ENCODE measurements around the gene SNRNP40. TPM values are rescaled to one million over a fixed set of nuclear protein-coding genes. Genes with fewer than 3 reads are reported as not detected.

The SNRNP40 gene
- total and polyA plus RNA-seq, 2 of the 13 experiments (the other 11 are each of a cell fraction or from before 2014, with no cell fraction given), result 51.0 to 147 TPM

- intact Hi-C loops (cut with micrococcal nuclease; ENCODE audit: unreplicated experiment) (no loop called here), in situ Hi-C loops (cut with HindIII; ENCODE audit: extremely low pct_ligation_motif_present, low pct_unique_long_range_greater_than_20kb) (no loop called here)
- FAIRE-seq (no peak), ATAC-seq (no peak), DNase-seq (ENCODE audit: low spot score) (no peak)
- Histone ChIP-seq H3K27ac (ENCODE audit: extremely low read length, insufficient read depth, low read length) (no peak overlapping the region), H3K9me3 (ENCODE audit: low read length) (no peaks in the 10 kb centered on the region), H3K4me2 (ENCODE audit: low read depth, low read length) (no peak overlapping the region), H2AFZ (ENCODE audit: low read length) (no peak overlapping the region), H3K36me3 (replicated peaks in 1 of 2; ENCODE audit: control insufficient read depth in 1 of 2, insufficient read depth in 2 of 2, low read length in 2 of 2) (peaks cover 0 to 1% of the 10 kb centered on the region in 2 experiments; a peak in 1 of 5 replicates), H3K4me3 (replicated peaks in 1 of 3; ENCODE audit: insufficient read depth in 1 of 3, low read depth in 2 of 3, low read length in 3 of 3) (no peak overlapping the region), H3K79me2 (ENCODE audit: insufficient read depth, low read length) (peaks cover 36% of the 10 kb centered on the region), H4K20me1 (ENCODE audit: insufficient read depth, low read length) (no peaks in the 10 kb centered on the region), H3K9ac (ENCODE audit: insufficient read depth, low read depth, low read length) (no peak overlapping the region), H3K27me3 (ENCODE audit: control insufficient read depth in 1 of 2, insufficient read depth in 2 of 2, low read length in 2 of 2) (no peaks in the 10 kb centered on the region), H3K4me1 (ENCODE audit: insufficient read depth, low read length) (peaks cover 28% of the 10 kb centered on the region)
- CTCF ChIA-PET (ENCODE audit: low intra/inter-chr PET ratio, low total read pairs), result no interaction called here
- no peak for TF ChIP-seq SNAI1 (CRISPR knock-in tag; IDR thresholded peaks at IDR 0.05; ENCODE audit: borderline replicate concordance)
- peak; percentile 60; the same call in 1 of the 2 replicates for TF ChIP-seq ZNF770 (CRISPR knock-in tag; IDR thresholded peaks at IDR 0.05)
- TF ChIP-seq ZNF121 (CRISPR knock-in tag; IDR thresholded peaks at IDR 0.05), result peak; percentile 59; the same call in 1 of the 2 replicates
- 85% methylated on average over 7 of the region's 7 CpGs for whole genome bisulfite sequencing (ENCODE audit: low lambda C conversion rate)
- BruUV-seq (replicated peaks), result no TSS peak
- POLR2A ChIA-PET, result no interaction called here
Observed at GRCh38 chr1:31302709-31303441, 6.3 kb upstream of the SNRNP40 start.

GRCh38 chr1:31300193-31300592 lies 3.6 kb upstream of the SNRNP40 start:
- no peak overlapping the region for H3K4me2 ChIP-seq (ENCODE audit: low read depth, low read length)
- no peaks in the 10 kb centered on the region; a peak in 1 of 5 replicates for H3K27me3 ChIP-seq (ENCODE audit: control insufficient read depth in 1 of 2, insufficient read depth in 2 of 2, low read length in 2 of 2)
- H4K20me1 ChIP-seq (ENCODE audit: insufficient read depth, low read length), result no peaks in the 10 kb centered on the region
- peaks cover 0 to 1% of the 10 kb centered on the region in 2 experiments; a peak in 1 of 5 replicates for H3K36me3 ChIP-seq (replicated peaks in 1 of 2; ENCODE audit: control insufficient read depth in 1 of 2, insufficient read depth in 2 of 2, low read length in 2 of 2)
- 96% methylated on average over 3 of the region's 3 CpGs for WGBS (ENCODE audit: low lambda C conversion rate)
- H3K9ac ChIP-seq (ENCODE audit: insufficient read depth, low read depth, low read length), result no peak overlapping the region
- no peak for FAIRE-seq
- no peak overlapping the region for H3K4me3 ChIP-seq (replicated peaks in 1 of 3; ENCODE audit: insufficient read depth in 1 of 3, low read depth in 2 of 3, low read length in 3 of 3)
- no peaks in the 10 kb centered on the region for H3K9me3 ChIP-seq (ENCODE audit: low read length)
- POLR2A ChIA-PET, result no interaction called here
- peaks cover 52% of the 10 kb centered on the region for H3K79me2 ChIP-seq (ENCODE audit: insufficient read depth, low read length)
- H2AFZ ChIP-seq (ENCODE audit: low read length), result no peak overlapping the region
- H3K27ac ChIP-seq (ENCODE audit: extremely low read length, insufficient read depth, low read length), result no peak overlapping the region
- intact Hi-C loops (cut with micrococcal nuclease; ENCODE audit: unreplicated experiment), result no loop called here
- no peak for DNase-seq (ENCODE audit: low spot score)
- CTCF ChIA-PET (ENCODE audit: low intra/inter-chr PET ratio, low total read pairs), result no interaction called here
- in situ Hi-C loops (cut with HindIII; ENCODE audit: extremely low pct_ligation_motif_present, low pct_unique_long_range_greater_than_20kb), result no loop called here
- ATAC-seq, result no peak
- no TSS peak for BruUV-seq (replicated peaks)
- H3K4me1 ChIP-seq (ENCODE audit: insufficient read depth, low read length), result peaks cover 36% of the 10 kb centered on the region
- TF ChIP-seq SRY (CRISPR knock-in tag; IDR thresholded peaks at IDR 0.05) (no peak), HDAC2 (CRISPR knock-in tag; IDR thresholded peaks at IDR 0.05) (no peak), CREB1 (IDR thresholded peaks at IDR 0.05) (no peak), CREB1 (CRISPR knock-in tag; IDR thresholded peaks at IDR 0.05) (no peak), HMG20A (CRISPR knock-in tag; IDR thresholded peaks at IDR 0.05; ENCODE audit: borderline replicate concordance) (no peak), TBP (CRISPR knock-in tag; IDR thresholded peaks at IDR 0.05) (no peak), GRHL1 (CRISPR knock-in tag; conservative IDR thresholded peaks at IDR 0.05) (no peak), RBFOX2 (IDR thresholded peaks at IDR 0.05; ENCODE audit: low read depth, low read length) (no peak), DZIP1 (CRISPR knock-in tag; IDR thresholded peaks at IDR 0.05) (no peak)

Measured in HepG2 (cell line).